Measurements from ENCODE around the gene DLK2. TPM values are rescaled to one million over a fixed set of nuclear protein-coding genes. Genes with fewer than 3 reads are reported as not detected.

DLK2 gene
- total RNA-seq, 1 experiment from 2014 or later, result 1.6 TPM

GRCh38 chr6:43448916-43449315 is 6.4 kb downstream of the DLK2 start (continued):
- TF ChIP-seq REST (IDR thresholded peaks at IDR 0.05; ENCODE audit: low read depth), result no peak

- no peaks in the 10 kb centered on the region for H3K4me1 ChIP-seq (ENCODE audit: control insufficient read depth in 1 of 2, insufficient read depth in 2 of 2, low read length in 2 of 2)
- no peak overlapping the region for H3K9ac ChIP-seq (ENCODE audit: low read length)
- H3K27ac ChIP-seq (ENCODE audit: low read depth, low read length), result no peak overlapping the region
- no peak overlapping the region for H3K4me3 ChIP-seq (replicated peaks in 1 of 2; ENCODE audit: low read depth in 1 of 2, low read length in 2 of 2)
- BruUV-seq (replicated peaks), result no TSS peak
- H4K20me1 ChIP-seq (ENCODE audit: insufficient read depth), result no peaks in the 10 kb centered on the region
- H3K27me3 ChIP-seq (ENCODE audit: insufficient read depth, low read length), result no peaks in the 10 kb centered on the region
- H3K79me2 ChIP-seq (ENCODE audit: insufficient read depth, low read length), result no peaks in the 10 kb centered on the region
- CTCF ChIA-PET, result no interaction called here
- POLR2A ChIA-PET, result no interaction called here
- intact Hi-C loops (cut with micrococcal nuclease), result no loop called here
- H2AFZ ChIP-seq (ENCODE audit: low read depth, low read length, poor library complexity, severe bottlenecking), result no peak overlapping the region
- TF ChIP-seq TCF7L2 (IDR thresholded peaks at IDR 0.05; ENCODE audit: borderline replicate concordance, extremely low read depth, insufficient read depth, insufficient read length) (no peak), POLR2A (IDR thresholded peaks at IDR 0.05; ENCODE audit: borderline replicate concordance, extremely low read depth, insufficient read depth, insufficient read length) (no peak), SP1 (IDR thresholded peaks at IDR 0.05; ENCODE audit: low read depth) (no peak), ZBTB33 (IDR thresholded peaks at IDR 0.05; ENCODE audit: extremely low read depth, insufficient replicate concordance, low read length) (no peak), CTCF (IDR thresholded peaks at IDR 0.05 in 2 of 3, conservative IDR thresholded peaks at IDR 0.05 in 1 of 3; ENCODE audit: borderline replicate concordance in 1 of 3, insufficient read depth in 1 of 3, low read depth in 2 of 3, low read length in 2 of 3) (no peak), FOSL1 (IDR thresholded peaks at IDR 0.05; ENCODE audit: low read depth) (no peak), CEBPB (IDR thresholded peaks at IDR 0.05; ENCODE audit: low read depth) (no peak), RAD21 (IDR thresholded peaks at IDR 0.05; ENCODE audit: low read depth) (no peak), EZH2phosphoT487 (IDR thresholded peaks at IDR 0.05; ENCODE audit: borderline replicate concordance) (no peak), YY1 (IDR thresholded peaks at IDR 0.05; ENCODE audit: extremely low read depth, insufficient replicate concordance, low read depth, low read length) (no peak), ELF1 (IDR thresholded peaks at IDR 0.05; ENCODE audit: borderline replicate concordance, low read depth) (no peak), JUND (IDR thresholded peaks at IDR 0.05) (no peak)
- H3K36me3 ChIP-seq (ENCODE audit: control insufficient read depth in 1 of 2, insufficient read depth in 2 of 2, low read length in 2 of 2), result peaks cover 0 to 3% of the 10 kb centered on the region in 2 experiments; a peak in 3 of 4 replicates
- H3K9me2 ChIP-seq (ENCODE audit: insufficient read depth), result no peaks in the 10 kb centered on the region
- no peak overlapping the region for H3K4me2 ChIP-seq (ENCODE audit: low read length)
- H3K9me3 ChIP-seq (ENCODE audit: control insufficient read depth in 1 of 2, insufficient read depth in 1 of 2, low read depth in 1 of 2, low read length in 2 of 2), result no peaks in the 10 kb centered on the region
- ATAC-seq, result no peak
- no peak for DNase-seq (ENCODE audit: low read depth, low spot score)
- RAD21 ChIA-PET (ENCODE audit: low non-redundant PET in 1 of 2, low total read pairs in 2 of 2, uncharacterized antibody in 2 of 2, unreplicated experiment in 2 of 2), result no interaction called here
Measured at GRCh38 chr6:43447604-43448003, 7.7 kb downstream of the DLK2 start.

Data from HCT116 (cell line).